ENCODE measurements around the gene TMEM47. TPM values are rescaled to one million over a fixed set of nuclear protein-coding genes. Genes with fewer than 3 reads are reported as not detected.

The TMEM47 gene
- total RNA-seq, 4 donors from 2014 or later = 30.6 to 95.8 (median 44.3) TPM

GRCh38 chrX:34598362-34598761 is 58.7 kb downstream of the TMEM47 start:
- Histone ChIP-seq H3K9me3 (no peaks in the 10 kb centered on the region), H3K4me3 (no peak overlapping the region), H3K36me3 (no peaks in the 10 kb centered on the region), H3K27me3 (no peaks in the 10 kb centered on the region), H3K27ac (no peak overlapping the region), H3K4me1 (no peaks in the 10 kb centered on the region)
- in situ Hi-C loops (cut with MboI; ENCODE audit: low sequenced_read_pairs in 4 of 4) = no loop called here
- DNase-seq = no peak
- intact Hi-C loops (cut with DNase I; ENCODE audit: low total_unique reads) = no loop called here
- TF ChIP-seq CTCF (IDR thresholded peaks at IDR 0.05 in 4 of 5, conservative IDR thresholded peaks at IDR 0.05 in 1 of 5) (no peak), POLR2A (IDR thresholded peaks at IDR 0.05) (no peak)
- ATAC-seq = no peak

- intact Hi-C loops (cut with DNase I; ENCODE audit: low total_unique reads) = no loop called here
- Histone ChIP-seq H3K4me3 (no peak overlapping the region), H3K27ac (no peak overlapping the region), H3K9me3 (no peaks in the 10 kb centered on the region), H3K27me3 (no peaks in the 10 kb centered on the region), H3K4me1 (no peaks in the 10 kb centered on the region), H3K36me3 (no peaks in the 10 kb centered on the region)
- ATAC-seq (no peak), DNase-seq (no peak)
- in situ Hi-C loops (cut with MboI; ENCODE audit: low sequenced_read_pairs in 4 of 4) = no loop called here
- TF ChIP-seq CTCF (IDR thresholded peaks at IDR 0.05 in 4 of 5, conservative IDR thresholded peaks at IDR 0.05 in 1 of 5) (no peak), POLR2A (IDR thresholded peaks at IDR 0.05) (no peak)
Observed at GRCh38 chrX:34586936-34587335, 70.1 kb downstream of the TMEM47 start.

GRCh38 chrX:34586346-34586911 is 70.7 kb downstream of the TMEM47 start:
- DNase-seq = no peak
- no peak for ATAC-seq

GRCh38 chrX:34585561-34585960 is 71.5 kb downstream of the TMEM47 start:
- H3K27me3 ChIP-seq = no peaks in the 10 kb centered on the region
- DNase-seq (no peak), ATAC-seq (no peak)
- peak overlapping the region in 1 of 4 donors; percentile 19 for H3K4me3 ChIP-seq
- H3K4me1 ChIP-seq = no peaks in the 10 kb centered on the region
- H3K36me3 ChIP-seq = no peaks in the 10 kb centered on the region
- in situ Hi-C loops (cut with MboI; ENCODE audit: low sequenced_read_pairs in 4 of 4) = no loop called here
- TF ChIP-seq POLR2A (IDR thresholded peaks at IDR 0.05) (no peak), CTCF (IDR thresholded peaks at IDR 0.05 in 4 of 5, conservative IDR thresholded peaks at IDR 0.05 in 1 of 5) (no peak)
- H3K27ac ChIP-seq = no peak overlapping the region
- no peaks in the 10 kb centered on the region for H3K9me3 ChIP-seq
- intact Hi-C loops (cut with DNase I; ENCODE audit: low total_unique reads) = no loop called here

More at GRCh38 chrX:34586346-34586911, 70.7 kb downstream of the TMEM47 start:
- H3K27ac ChIP-seq = no peak overlapping the region
- no peak overlapping the region for H3K4me3 ChIP-seq
- no peaks in the 10 kb centered on the region for H3K4me1 ChIP-seq
- no peaks in the 10 kb centered on the region for H3K27me3 ChIP-seq
- no peak for TF ChIP-seq CTCF (IDR thresholded peaks at IDR 0.05 in 4 of 5, conservative IDR thresholded peaks at IDR 0.05 in 1 of 5)
- TF ChIP-seq POLR2A (IDR thresholded peaks at IDR 0.05) = no peak
- intact Hi-C loops (cut with DNase I; ENCODE audit: low total_unique reads) (no loop called here), in situ Hi-C loops (cut with MboI; ENCODE audit: low sequenced_read_pairs in 4 of 4) (no loop called here)
- no peaks in the 10 kb centered on the region for H3K36me3 ChIP-seq
- H3K9me3 ChIP-seq = no peaks in the 10 kb centered on the region

GRCh38 chrX:34584781-34585180 is 72.3 kb downstream of the TMEM47 start:
- no peak for ATAC-seq
- no peak for DNase-seq
- Histone ChIP-seq H3K4me3 (no peak overlapping the region), H3K27ac (no peak overlapping the region), H3K4me1 (no peaks in the 10 kb centered on the region), H3K9me3 (no peaks in the 10 kb centered on the region), H3K36me3 (no peaks in the 10 kb centered on the region), H3K27me3 (no peaks in the 10 kb centered on the region)
- intact Hi-C loops (cut with DNase I; ENCODE audit: low total_unique reads) (no loop called here), in situ Hi-C loops (cut with MboI; ENCODE audit: low sequenced_read_pairs in 4 of 4) (no loop called here)
- TF ChIP-seq CTCF (IDR thresholded peaks at IDR 0.05 in 4 of 5, conservative IDR thresholded peaks at IDR 0.05 in 1 of 5) (no peak), POLR2A (IDR thresholded peaks at IDR 0.05) (no peak)

Data from gastrocnemius medialis (tissue), 4 donors.